Upper lobe of right lung (tissue), 1 donor: Measurements from ENCODE around the gene CES1. TPM values are rescaled to one million over a fixed set of nuclear protein-coding genes. Genes with fewer than 3 reads are reported as not detected.
"Not testable (repeated sequence)": the region's sequence is repeated elsewhere in the genome, so short reads cannot be mapped to it uniquely, and the experiment has no call there.

Experiments
- ATAC-seq: fragments of 200-7000 bp; cut with Tn5 transposase; one replicate; pipeline ENCODE4 v1.9.1; 2020; ENCODE audit warnings: mild to moderate bottlenecking, moderate library complexity
- DNase-seq: peaks from one replicate; pipeline ENCODE4 v3.0.0-alpha.2; 2020
- H3K27ac ChIP-seq: fragments of 200-600 bp; one replicate; pipeline ENCODE4 v1.8.0; 2022
- H3K27me3 ChIP-seq: fragments of 200-600 bp; one replicate; pipeline ENCODE4 v1.8.0; 2022; ENCODE audit warnings: mild to moderate bottlenecking
- H3K36me3 ChIP-seq: fragments of 200-600 bp; one replicate; pipeline ENCODE4 v1.8.0; 2022
- H3K4me1 ChIP-seq: fragments of 200-600 bp; one replicate; pipeline ENCODE4 v1.8.0; 2022
- H3K4me3 ChIP-seq: fragments of 200-600 bp; one replicate; pipeline ENCODE4 v1.8.0; 2022; ENCODE audit warnings: mild to moderate bottlenecking
- H3K9me3 ChIP-seq: fragments of 200-600 bp; one replicate; pipeline ENCODE4 v1.8.0; 2022
- intact Hi-C: fragments of 100-400 bp; cut with DNase I; formaldehyde crosslinking; loops from one replicate; pipeline ENCODE4 v1.11.0; 2022
- total RNA-seq: library from RNA; stranded (reverse); fragmentation: NEBNext Ultra II Directional; extraction: Animal tissue kit (Norgen Biotek cat#: 25700); gene quantifications from one replicate; pipeline ENCODE4 v1.2.1, GENCODE V29; 2021
- TF ChIP-seq, protein P1 (sequence below): fragments of 200-600 bp; IDR thresholded peaks from one replicate; pipeline ENCODE4 v1.8.0; 2022; ENCODE audit warnings: antibody characterized with exemption
- donor health status: DM: no; HTN: yes; CAD: no; lungs with severe emphysema.

The CES1 gene
- total RNA-seq, 1 donor from 2014 or later, result 293 TPM

DNA sequence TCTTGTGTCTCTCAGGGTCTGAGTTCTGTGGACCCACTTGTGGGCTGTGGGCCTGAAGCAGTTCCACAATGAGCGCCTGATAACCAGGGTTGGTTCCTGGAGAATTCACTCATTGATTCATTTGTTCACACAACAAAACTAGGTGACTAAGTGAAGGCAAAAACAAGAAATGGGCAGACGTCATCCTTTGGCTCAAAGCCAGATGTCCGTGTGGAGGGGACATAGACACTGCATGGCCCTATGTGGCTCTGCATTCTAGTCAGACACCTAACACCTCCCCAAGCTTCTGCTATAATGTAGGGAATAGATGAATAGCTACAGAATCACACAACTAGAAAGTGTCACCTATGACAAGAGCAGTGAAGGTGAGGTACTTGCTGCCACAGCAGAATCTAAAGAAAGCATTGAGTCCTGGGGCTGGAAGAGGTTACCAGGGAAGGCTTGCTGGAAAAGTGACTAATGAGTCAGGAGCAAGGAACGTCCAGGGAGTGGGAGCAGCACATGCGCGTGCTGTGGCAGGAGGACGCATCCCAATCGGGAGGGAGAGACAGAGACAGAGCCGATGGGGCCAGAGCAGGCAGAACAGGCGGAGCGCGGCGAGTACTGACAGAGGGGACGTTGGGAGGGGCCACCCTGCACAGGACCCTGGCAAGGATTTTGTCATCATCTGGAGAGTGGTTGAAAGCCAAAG, 58.9 kb downstream of the CES1 start:
- no peak for DNase-seq
- Histone ChIP-seq H3K9me3 (no peaks in the 10 kb centered on the region), H3K4me3 (no peak overlapping the region), H3K27ac (no peak overlapping the region), H3K36me3 (no peaks in the 10 kb centered on the region), H3K27me3 (no peaks in the 10 kb centered on the region), H3K4me1 (no peaks in the 10 kb centered on the region)
- intact Hi-C loops, result no loop called here
- no peak for ATAC-seq
- TF ChIP-seq, protein P1, sequence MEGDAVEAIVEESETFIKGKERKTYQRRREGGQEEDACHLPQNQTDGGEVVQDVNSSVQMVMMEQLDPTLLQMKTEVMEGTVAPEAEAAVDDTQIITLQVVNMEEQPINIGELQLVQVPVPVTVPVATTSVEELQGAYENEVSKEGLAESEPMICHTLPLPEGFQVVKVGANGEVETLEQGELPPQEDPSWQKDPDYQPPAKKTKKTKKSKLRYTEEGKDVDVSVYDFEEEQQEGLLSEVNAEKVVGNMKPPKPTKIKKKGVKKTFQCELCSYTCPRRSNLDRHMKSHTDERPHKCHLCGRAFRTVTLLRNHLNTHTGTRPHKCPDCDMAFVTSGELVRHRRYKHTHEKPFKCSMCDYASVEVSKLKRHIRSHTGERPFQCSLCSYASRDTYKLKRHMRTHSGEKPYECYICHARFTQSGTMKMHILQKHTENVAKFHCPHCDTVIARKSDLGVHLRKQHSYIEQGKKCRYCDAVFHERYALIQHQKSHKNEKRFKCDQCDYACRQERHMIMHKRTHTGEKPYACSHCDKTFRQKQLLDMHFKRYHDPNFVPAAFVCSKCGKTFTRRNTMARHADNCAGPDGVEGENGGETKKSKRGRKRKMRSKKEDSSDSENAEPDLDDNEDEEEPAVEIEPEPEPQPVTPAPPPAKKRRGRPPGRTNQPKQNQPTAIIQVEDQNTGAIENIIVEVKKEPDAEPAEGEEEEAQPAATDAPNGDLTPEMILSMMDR, result no peak

GRCh38 chr16:55765161-55765560, 67.7 kb downstream of the CES1 start:
- H3K36me3 ChIP-seq, result no peaks in the 10 kb centered on the region
- H3K27ac ChIP-seq, result no peak overlapping the region
- no peaks in the 10 kb centered on the region for H3K4me1 ChIP-seq
- intact Hi-C loops, result no loop called here
- DNase-seq (no peak), ATAC-seq (no peak)
- no peak overlapping the region for H3K4me3 ChIP-seq
- TF ChIP-seq, protein P1, result no peak
- no peaks in the 10 kb centered on the region for H3K9me3 ChIP-seq
- H3K27me3 ChIP-seq, result no peaks in the 10 kb centered on the region

DNA sequence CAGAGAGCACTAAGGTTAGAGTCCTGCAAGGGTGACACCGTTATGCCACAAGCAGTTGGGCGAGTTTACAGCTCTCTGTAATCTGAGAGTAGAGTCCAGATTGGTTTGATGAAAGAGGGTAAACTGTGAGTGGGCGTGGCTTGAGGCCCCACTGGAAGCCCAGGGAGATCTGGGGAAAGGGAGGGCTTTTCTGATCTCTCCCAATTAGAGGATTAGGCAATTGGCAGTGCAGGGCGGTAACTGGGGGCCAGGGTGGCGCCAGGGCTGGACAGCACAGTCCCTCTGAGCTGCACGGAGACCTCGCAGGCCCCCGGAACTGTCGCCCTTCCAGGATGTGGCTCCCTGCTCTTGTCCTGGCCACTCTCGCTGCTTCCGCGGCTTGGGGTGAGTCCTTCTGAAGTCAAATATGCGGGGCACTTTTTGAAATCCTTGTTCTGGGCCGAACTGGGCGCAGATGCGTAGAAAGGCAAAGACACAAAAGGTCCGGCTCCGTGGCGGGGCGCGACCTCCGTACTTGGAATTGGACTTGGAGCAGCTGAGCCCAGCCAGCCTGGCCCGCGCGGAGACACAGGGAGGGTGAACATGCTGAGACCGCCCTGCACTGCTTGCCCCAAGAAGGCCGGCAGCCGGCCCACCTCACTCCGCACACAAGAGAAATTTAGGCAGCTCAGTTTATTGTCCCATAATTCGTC, 72.4 kb downstream of the CES1 start:
- Histone ChIP-seq H3K27me3 (no peaks in the 10 kb centered on the region), H3K4me3 (no peak overlapping the region), H3K27ac (no peak overlapping the region), H3K36me3 (no peaks in the 10 kb centered on the region), H3K4me1 (no peaks in the 10 kb centered on the region), H3K9me3 (no peaks in the 10 kb centered on the region)
- intact Hi-C loops, result no loop called here
- TF ChIP-seq, protein P1, result no peak
- ATAC-seq, result peak; percentile 72
- DNase-seq, result peak; percentile 77

DNA sequence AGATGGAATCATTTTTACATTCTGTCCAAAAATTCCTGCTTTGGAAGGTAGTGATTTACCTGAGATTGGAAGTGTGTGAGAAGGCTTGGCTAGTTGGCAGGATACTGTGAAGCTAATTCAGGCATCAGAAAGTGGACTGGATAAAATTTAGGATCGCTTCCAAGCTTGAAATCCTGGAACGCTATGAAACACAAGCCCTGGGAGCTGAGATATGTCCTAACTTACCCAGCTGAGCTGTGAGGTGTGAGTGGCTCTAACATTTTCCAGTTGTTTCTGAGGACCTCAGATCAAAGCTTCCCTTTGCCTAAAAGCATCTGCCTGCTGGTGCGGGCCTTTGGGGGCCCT, 73.0 kb downstream of the CES1 start:
- H3K36me3 ChIP-seq, H3K27ac ChIP-seq, H3K27me3 ChIP-seq, H3K9me3 ChIP-seq, H3K4me3 ChIP-seq, DNase-seq, H3K4me1 ChIP-seq, intact Hi-C loops: not testable (repeated sequence)
- peak; percentile 42 for ATAC-seq

- intact Hi-C loops, result not testable (repeated sequence)
Observed at GRCh38 chr16:55757595-55758527, 75.0 kb downstream of the CES1 start.

GRCh38 chr16:55756963-55757362, 75.9 kb downstream of the CES1 start:
- DNase-seq, result no peak
- H3K9me3 ChIP-seq, result no peaks in the 10 kb centered on the region
- TF ChIP-seq, protein P1, result no peak
- H3K4me1 ChIP-seq, result no peaks in the 10 kb centered on the region
- ATAC-seq, result no peak
- H3K27me3 ChIP-seq, result no peaks in the 10 kb centered on the region
- H3K4me3 ChIP-seq, result no peak overlapping the region
- no peak overlapping the region for H3K27ac ChIP-seq
- intact Hi-C loops, result no loop called here
- no peaks in the 10 kb centered on the region for H3K36me3 ChIP-seq

More at GRCh38 chr16:55757595-55758527, 75.0 kb downstream of the CES1 start:
- not testable (repeated sequence) for H3K4me3 ChIP-seq, H3K4me1 ChIP-seq, H3K36me3 ChIP-seq, H3K27me3 ChIP-seq, H3K27ac ChIP-seq, DNase-seq, H3K9me3 ChIP-seq, ATAC-seq
